ENCODE data around the gene EZR.

GRCh38 chr6:158830736-158831135, 11.6 kb upstream of the EZR start:
- TF ChIP-seq CTCF (IDR thresholded peaks at IDR 0.05) (no peak), FOSL2 (IDR thresholded peaks at IDR 0.05) (no peak), FOSL2 (CRISPR knock-in tag; IDR thresholded peaks at IDR 0.05) (no peak), POLR2A (IDR thresholded peaks at IDR 0.05; ENCODE audit: low read length) (no peak), CHD2 (IDR thresholded peaks at IDR 0.05; ENCODE audit: low read length, partially characterized antibody) (no peak), EP300 (IDR thresholded peaks at IDR 0.05) (no peak)

Measured in A549 (cell line).